Measurements from ENCODE around the gene LMNA.

The LMNA gene

GRCh38 chr1:156082309-156083091 lies 32.0 kb upstream of the LMNA start, which contains the start of gene MEX3A:
Gene MEX3A, minus strand, starts transcription at chr1:156082465. Its CDS starts 467 bp downstream, at chr1:156081998.
- peak; percentile 80 for DNase-seq (ENCODE audit: low spot score)

GRCh38 chr1:156083800-156084790 lies 30.4 kb upstream of the LMNA start:
- DNase-seq (ENCODE audit: low spot score): no peak

DNA sequence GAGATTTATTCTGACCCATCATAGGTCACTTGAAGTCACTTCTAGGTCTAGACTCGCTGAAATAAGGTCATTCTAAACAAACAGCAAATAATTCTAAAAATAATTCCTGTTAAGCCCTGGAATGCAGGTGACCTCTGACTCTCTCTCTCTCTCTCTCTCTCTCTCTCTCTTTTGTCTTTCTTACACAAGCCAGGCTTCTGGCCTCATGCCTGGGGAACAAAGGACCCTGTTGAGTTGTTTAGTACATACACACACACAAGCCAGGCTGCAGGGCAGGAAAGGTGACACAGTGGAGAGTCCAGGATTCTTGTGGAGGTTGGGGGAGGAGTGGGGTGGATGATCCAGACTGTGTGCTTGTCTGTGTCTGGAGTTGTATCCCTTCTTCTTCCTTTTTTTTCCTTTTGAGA lies 28.3 kb upstream of the LMNA start:
- no peak for DNase-seq (ENCODE audit: low spot score)

DNA sequence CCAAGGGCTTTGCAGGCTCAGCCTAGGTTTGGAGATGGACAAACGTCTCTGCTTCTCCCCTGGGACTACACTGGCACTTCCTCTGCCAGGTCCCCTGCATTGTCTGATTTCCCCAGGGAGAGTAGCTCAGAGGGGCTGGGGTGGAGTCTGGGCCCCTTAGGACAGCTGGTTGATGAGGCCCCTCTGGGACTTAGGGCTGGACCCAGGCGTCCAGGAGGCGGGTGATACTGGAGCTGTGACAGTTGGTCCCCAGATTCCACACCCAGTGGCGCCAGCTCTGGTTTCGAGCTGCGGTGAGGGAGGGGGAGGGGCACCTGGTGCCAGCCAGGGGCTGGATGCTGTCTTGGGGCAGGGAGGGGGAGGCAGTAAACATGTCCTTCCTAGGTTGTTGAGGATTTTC lies 24.8 kb upstream of the LMNA start:
- DNase-seq (ENCODE audit: low spot score): no peak

DNA sequence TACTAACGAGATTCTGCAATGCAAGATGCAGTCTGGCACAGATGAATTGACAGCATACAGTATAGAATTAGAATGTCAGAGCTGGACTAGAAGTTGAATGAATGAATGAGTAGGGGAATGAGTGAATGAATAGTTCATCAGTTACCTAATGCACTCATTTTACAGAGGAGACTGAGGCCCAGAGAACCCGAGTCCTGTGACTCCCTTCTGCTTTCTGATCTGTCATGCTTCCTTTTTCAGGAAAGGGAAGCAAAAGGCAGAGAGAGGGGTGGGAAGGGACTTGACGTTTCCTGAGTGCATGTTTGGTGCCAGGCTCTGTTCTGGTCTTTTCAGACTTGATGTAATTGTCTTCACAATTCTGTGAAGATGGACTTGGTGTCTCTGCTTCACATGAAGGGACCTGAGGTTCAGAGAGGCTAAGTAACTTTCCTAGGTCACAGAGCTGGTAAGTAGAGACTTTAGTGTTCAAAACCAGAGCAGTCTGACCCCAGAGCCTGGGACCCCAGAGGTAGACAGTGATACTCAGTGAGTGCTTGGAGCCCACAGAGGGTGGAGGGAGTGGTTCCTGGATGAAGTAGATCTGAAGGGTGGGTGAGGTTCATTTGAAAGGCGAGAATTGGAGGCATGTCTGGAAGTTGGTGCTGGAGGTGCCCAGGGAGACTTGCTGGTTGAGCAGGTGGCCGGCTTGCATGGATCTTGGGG lies 24.2 kb upstream of the LMNA start:
- no peak for DNase-seq (ENCODE audit: low spot score)

- DNase-seq (ENCODE audit: low spot score): peak; percentile 93
Measured at GRCh38 chr1:156090840-156091188, 23.7 kb upstream of the LMNA start.

- no peak for DNase-seq (ENCODE audit: low spot score)
Measured at GRCh38 chr1:156091610-156092009, 22.9 kb upstream of the LMNA start.

- no peak for DNase-seq (ENCODE audit: low spot score)
Measured at GRCh38 chr1:156095906-156096508, 18.5 kb upstream of the LMNA start.

- peak; percentile 95 for DNase-seq (ENCODE audit: low spot score)
Measured at GRCh38 chr1:156096640-156097391, 17.7 kb upstream of the LMNA start.

DNA sequence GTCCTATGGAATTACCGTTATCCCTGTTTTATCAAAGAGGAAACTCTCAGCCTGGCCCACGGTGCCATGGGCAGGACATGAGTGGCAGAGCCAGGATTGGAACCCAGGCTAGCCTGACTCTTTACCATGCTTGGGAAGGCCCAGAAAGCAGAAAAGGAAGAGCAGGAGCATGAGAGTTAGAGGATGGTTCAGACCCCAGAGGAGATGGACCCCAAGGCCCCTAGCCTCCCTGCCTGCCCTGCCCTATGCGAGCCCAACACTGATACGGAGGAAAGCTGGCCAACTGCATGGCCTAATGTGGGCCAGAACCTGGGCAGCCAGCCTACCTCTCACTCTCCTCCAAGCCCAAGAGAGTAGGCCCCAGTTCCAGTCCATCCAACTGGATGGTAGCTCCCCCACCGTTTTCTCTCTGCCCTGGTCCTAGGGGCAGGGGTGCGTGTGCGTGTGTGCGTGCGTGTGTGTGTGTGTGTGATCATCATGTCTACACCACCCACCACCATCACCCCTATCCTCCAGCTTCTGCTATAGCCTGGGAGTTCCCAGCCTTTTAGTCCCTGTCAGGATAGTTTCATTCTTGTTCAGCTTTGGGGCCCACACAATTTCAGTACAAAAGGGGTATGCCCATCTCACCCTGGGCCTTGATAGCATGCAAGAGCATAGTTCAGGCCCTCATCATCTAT lies 16.9 kb upstream of the LMNA start:
- no peak for DNase-seq (ENCODE audit: low spot score)

DNA sequence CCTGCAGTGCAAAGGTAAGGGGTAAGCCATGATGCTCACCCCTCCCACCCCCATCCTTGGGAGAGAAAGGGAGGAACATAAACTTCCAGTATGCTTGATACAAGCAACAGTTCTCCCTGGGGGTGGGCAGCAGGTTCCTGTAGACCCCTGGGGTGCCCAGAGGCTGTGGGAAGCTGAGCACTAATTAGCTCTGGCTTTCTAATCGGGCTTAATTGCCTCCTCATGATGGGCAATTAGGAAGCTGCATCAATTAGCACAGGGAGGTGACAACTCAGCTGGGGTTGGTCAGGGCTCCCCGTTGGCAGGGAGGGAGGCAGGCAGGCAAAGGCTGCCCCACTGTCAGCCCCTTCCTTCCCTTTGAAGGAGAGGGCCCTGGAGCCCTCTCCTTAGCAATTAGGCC lies 15.7 kb upstream of the LMNA start:
- DNase-seq (ENCODE audit: low spot score): no peak

- no peak for DNase-seq (ENCODE audit: low spot score)
Measured at GRCh38 chr1:156099282-156099681, 15.2 kb upstream of the LMNA start.

GRCh38 chr1:156100205-156100995 lies 14.1 kb upstream of the LMNA start:
- DNase-seq (ENCODE audit: low spot score): no peak

- DNase-seq (ENCODE audit: low spot score): no peak
Measured at GRCh38 chr1:156101880-156102279, 12.6 kb upstream of the LMNA start.

- DNase-seq (ENCODE audit: low spot score): no peak
Measured at GRCh38 chr1:156102633-156103511, 11.6 kb upstream of the LMNA start.

GRCh38 chr1:156103521-156103947 lies 11.0 kb upstream of the LMNA start:
- DNase-seq (ENCODE audit: low spot score): no peak

DNA sequence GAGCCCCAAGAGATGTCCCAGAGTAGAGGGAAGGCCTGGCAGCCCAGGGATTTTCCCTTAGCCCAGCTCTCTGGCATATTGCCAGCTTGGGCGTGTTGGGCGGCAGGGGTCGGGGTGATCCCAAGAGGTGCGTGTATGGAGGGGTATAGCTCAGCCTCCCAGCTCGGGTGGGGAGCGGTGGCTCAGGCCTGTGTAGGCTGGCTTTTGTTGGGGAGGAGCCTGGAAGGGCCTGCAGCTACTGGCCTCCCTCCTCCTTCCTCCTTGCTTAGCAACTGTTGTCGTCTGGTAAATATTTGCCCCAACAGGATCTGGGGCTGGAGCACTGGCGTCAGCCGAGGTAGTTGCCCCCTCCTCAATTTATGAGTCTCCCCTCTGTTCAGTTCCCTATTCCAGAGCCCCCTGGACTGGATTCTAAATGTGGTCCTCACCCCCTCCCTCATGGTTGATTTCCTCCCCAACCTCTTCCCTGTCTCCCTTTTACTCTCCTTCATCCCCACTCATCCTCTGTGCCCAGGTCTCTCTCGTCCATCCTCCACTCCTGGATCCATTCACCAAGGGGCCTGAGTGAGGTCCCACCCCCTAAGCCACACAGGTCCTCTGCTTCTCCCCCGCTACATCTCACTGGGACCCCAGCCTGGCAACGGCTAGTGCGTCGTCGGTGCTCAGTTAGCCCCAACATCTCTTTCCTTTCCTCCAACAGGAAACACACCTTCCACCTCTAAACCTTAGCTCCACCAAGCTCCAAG lies 10.3 kb upstream of the LMNA start:
- DNase-seq (ENCODE audit: low spot score): no peak

Measured in NAMALWA (cell line).